ENCODE results near the gene CHI3L2. TPM values are rescaled to one million over a fixed set of nuclear protein-coding genes. Genes with fewer than 3 reads are reported as not detected.

Gene CHI3L2
- total and polyA plus RNA-seq, 9 of the 15 experiments (the other 6 are each of a cell fraction or from before 2014, with no cell fraction given) = 0.07 to 0.27 (median 0.15) TPM; not detected in 6

DNA sequence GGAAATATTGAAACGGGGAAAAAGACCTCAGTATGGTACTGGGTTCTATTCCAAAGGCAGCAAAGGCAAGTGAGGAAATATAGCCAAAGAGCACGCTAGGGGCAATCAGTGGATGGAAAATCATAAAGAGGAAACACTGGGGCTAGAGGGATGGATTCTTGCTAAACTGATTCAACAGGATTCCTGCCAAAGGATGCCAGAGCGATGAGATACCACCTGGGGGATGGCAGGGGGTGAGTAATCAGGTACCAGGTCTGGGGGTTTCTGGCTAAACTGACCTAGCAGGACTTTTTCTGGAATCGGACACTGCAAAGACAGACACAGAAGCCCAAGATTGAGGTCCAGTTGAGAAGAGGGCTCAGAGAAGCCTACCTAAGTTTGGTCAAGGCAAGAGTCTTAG, 6.7 kb downstream of the CHI3L2 start (continued):
- TF ChIP-seq SRF (CRISPR knock-in tag; IDR thresholded peaks at IDR 0.05) (no peak), SRSF7 (optimal IDR thresholded peaks at IDR 0.05; ENCODE audit: low read depth, low read length) (no peak)
- TF ChIP-seq, protein P1, sequence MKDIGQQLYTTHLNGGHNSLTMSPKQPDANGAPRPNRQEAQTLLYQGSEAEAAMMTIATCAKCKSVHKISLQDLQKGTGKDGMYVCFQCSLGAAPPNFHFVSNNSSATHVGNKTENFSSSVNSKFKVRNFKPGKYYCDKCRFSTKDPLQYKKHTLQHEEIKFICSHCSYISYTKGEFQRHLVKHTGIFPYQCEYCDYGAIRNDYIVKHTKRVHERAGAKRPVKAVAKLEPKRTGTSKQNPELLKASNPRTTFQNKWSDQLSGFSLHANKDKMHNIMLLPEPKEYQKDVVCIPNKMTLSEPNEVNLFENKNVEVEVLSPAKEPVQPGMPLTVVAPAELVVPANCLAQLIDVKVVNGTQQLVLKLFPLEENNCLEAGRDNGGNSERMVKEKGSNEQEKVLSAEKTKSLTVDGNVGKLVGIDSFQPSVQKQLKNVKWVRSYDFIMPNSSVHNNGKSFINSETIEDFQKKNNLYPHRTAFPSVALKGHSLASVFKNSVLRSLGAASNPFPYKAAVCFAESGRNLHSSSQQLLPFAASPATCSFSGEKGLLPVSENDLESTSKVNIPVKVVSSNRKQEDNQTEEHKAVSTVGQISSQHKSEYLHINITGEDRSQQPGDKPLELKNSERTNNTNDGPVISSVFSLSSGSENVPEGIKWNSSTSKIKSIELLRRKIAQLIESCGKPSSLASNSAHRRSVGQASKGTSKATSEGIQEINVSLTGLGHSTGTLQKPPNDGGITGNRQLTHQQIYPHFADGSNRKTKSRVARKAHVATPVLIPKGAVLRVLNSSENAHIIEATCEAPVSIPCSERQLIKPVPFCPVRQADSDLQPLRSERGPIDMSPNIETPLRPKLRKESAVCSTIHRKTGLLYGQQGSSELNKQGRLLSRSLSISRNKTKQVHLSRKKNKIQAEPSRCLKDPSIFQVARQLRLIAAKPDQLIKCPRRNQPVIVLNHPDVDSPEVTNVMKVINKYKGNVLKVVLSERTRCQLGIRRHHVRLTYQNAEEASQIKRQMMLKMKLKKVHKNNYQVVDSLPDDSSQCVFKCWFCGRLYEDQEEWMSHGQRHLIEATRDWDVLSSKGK (CRISPR knock-in tag; IDR thresholded peaks at IDR 0.05) = no peak

DNA sequence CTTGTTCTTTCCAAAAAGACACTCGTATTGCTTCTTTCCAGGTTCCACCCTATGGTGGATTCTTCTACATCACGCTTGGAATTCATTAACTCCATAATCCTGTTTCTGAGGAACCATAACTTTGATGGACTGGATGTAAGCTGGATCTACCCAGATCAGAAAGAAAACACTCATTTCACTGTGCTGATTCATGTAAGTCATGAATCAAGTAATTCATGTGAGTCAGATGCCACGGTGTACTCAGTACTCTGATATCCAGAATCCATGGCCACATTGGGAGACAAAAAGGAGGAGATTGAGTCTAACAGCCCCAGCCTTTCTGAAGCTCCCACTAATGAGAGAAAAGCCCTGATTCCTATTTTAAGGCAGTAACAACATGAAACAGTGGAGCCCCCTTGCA, 7.4 kb downstream of the CHI3L2 start:
- Histone ChIP-seq H3K9me3 (replicated peaks; ENCODE audit: control insufficient read depth, insufficient read depth, low read depth, low read length) (no peaks in the 10 kb centered on the region), H3K9ac (ENCODE audit: insufficient read depth in 1 of 2, low read depth in 2 of 2, low read length in 2 of 2) (no peak overlapping the region), H3K27ac (ENCODE audit: extremely low read depth, low read depth, low read length) (no peak overlapping the region), H3K36me3 (ENCODE audit: control insufficient read depth, insufficient read depth, low read length) (no peaks in the 10 kb centered on the region), H3K4me2 (ENCODE audit: insufficient read depth, low read length) (no peak overlapping the region), H2AFZ (ENCODE audit: low read depth, low read length) (no peak overlapping the region), H3K27me3 (ENCODE audit: control insufficient read depth in 2 of 2, insufficient read depth in 2 of 2, low read length in 2 of 2) (peaks cover 17% of the 10 kb centered on the region in 2 experiments; a peak in 4 of 5 replicates), H3K4me3 (no peak overlapping the region), H4K20me1 (replicated peaks; ENCODE audit: control insufficient read depth, insufficient read depth, low read length) (no peaks in the 10 kb centered on the region), H3K9me1 (ENCODE audit: control insufficient read depth, insufficient read depth, low read length) (no peaks in the 10 kb centered on the region), H3K79me2 (ENCODE audit: control insufficient read depth, insufficient read depth, low read length) (no peaks in the 10 kb centered on the region), H3K4me1 (replicated peaks in 1 of 2; ENCODE audit: control insufficient read depth in 2 of 2, insufficient read depth in 2 of 2, low read length in 2 of 2) (no peaks in the 10 kb centered on the region)
- POLR2A ChIA-PET = no interaction called here
- no peak for TF ChIP-seq ZNF253 (CRISPR knock-in tag; conservative IDR thresholded peaks at IDR 0.05)
- in situ Hi-C loops (cut with MboI) (no loop called here), intact Hi-C loops (cut with micrococcal nuclease) (no loop called here)
- 0% methylated on average over 3 of the region's 3 CpGs for WGBS (ENCODE audit: insufficient coverage, low coverage, missing lambda C conversion rate)
- FAIRE-seq (no peak), ATAC-seq (no peak), DNase-seq (ENCODE audit: extremely low read depth in 1 of 4, low spot score in 3 of 4) (no peak)
- CTCF ChIA-PET (ENCODE audit: low intra/inter-chr PET ratio) = no interaction called here
- BruUV-seq (replicated peaks) = no TSS peak
